OCI-M2 (cell line): ENCODE measurements around the gene ZNF521.

Source experiments
- DNase-seq: peaks from one replicate; lab custom pipeline; 2025; ENCODE audit not compliant: unreplicated experiment; lab: John Stamatoyannopoulos, UW

The ZNF521 gene

GRCh38 chr18:25230658-25231326 is 121.2 kb downstream of the ZNF521 start:
- no peak for DNase-seq

- DNase-seq = no peak
Observed at GRCh38 chr18:25229920-25230319, 122.0 kb downstream of the ZNF521 start.

DNA sequence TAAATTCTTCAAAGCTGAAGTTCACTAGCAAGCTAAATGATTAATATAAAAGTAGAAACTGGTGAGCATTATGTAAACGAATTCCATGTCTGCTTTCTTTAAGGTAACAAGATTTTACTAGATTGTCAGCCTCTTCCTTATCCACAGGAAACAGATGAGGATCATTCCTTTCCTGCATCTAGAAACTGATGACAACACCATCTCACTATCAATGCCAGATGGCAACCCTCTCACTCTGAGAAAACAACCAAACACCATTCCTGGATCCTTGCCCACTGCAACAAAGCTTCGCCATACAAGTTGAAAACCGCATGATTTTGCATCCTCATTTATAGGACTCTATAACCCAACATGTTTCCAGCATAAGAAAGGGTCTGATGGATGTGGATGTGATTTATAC is 122.9 kb downstream of the ZNF521 start:
- DNase-seq = peak; percentile 32

DNA sequence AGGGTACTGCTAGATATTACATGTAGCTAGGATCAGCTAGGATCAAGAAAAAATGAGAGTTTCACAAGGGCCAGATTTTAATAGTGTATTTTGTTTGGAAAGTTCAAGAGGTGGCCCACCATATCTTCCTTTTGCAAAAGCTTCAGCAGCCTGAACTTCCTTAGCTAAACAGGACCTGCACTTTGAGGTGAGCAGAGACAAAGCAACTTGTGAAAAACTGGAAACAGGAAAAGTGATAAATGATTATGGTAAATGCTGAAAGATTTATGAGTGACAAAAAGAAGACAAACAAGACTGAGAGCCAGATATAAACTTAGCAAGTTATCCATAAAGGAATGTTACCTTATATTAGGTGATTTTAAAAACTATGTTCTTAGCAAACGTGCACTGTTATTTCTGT is 123.6 kb downstream of the ZNF521 start:
- DNase-seq = no peak

DNA sequence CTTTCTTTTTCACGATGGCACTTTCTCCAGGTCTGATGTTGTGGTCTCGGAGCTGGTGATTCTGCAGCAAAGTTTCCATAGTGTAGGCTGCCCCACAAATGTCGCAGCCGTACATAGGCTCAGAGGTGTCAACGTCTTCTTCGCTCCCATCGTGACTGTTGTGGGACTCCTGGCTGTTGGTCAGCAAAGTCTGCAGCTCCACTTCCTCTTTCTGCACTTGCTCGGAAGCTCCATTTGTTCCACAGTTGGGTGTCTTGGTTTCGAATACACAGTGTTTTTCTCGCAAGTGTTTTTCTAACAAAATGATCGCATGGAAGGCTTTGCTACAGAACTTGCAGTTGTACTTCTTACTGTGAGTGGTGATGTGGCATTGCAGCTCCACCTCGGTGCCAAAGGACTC is 126.8 kb downstream of the ZNF521 start:
- no peak for DNase-seq

GRCh38 chr18:25223899-25224886 is 127.8 kb downstream of the ZNF521 start:
- no peak for DNase-seq

DNA sequence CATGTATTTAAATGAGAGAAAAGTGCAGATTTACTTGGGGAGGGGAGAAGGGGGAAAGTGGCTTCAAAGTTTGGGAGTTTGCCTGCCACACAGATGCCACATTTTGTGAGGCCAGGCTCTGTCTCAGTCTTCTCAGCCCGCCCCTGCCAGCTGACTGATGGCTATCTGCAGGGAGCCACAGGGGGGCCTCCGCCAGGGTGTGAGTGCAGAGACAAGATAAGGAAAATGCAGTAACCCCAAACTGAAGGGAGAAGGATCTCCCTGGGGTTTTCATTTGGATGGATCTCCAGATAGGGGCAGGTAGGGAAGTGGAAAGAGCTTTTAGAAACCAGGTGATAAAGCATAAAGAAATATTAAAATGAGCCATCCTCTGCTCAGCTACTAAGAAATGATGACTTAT is 128.8 kb downstream of the ZNF521 start:
- DNase-seq = no peak

GRCh38 chr18:25222648-25223047 is 129.3 kb downstream of the ZNF521 start:
- DNase-seq = no peak

DNA sequence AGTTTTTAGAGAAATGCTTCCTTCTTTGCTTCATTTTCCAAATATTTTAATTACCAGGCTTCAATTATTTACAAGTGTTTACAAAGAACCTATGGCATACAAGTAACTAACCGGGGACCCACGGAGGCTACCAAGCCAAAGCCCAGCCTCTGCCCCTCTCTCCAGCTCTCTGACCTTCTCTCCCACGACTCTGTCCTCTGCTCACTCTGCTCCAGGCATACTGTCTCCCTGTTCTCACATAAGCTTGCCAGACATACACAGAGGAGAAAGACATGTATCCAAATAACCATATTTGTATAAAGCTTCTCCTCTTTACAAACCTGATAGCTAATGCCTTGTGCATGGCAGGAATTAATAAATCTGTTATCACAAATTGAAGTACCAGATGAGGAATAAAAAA is 141.3 kb downstream of the ZNF521 start:
- no peak for DNase-seq

- DNase-seq = no peak
Observed at GRCh38 chr18:25192065-25192464, 159.9 kb downstream of the ZNF521 start.

GRCh38 chr18:25190472-25190871 is 161.5 kb downstream of the ZNF521 start:
- no peak for DNase-seq

- DNase-seq = no peak
Observed at GRCh38 chr18:25189391-25190185, 162.4 kb downstream of the ZNF521 start.

DNA sequence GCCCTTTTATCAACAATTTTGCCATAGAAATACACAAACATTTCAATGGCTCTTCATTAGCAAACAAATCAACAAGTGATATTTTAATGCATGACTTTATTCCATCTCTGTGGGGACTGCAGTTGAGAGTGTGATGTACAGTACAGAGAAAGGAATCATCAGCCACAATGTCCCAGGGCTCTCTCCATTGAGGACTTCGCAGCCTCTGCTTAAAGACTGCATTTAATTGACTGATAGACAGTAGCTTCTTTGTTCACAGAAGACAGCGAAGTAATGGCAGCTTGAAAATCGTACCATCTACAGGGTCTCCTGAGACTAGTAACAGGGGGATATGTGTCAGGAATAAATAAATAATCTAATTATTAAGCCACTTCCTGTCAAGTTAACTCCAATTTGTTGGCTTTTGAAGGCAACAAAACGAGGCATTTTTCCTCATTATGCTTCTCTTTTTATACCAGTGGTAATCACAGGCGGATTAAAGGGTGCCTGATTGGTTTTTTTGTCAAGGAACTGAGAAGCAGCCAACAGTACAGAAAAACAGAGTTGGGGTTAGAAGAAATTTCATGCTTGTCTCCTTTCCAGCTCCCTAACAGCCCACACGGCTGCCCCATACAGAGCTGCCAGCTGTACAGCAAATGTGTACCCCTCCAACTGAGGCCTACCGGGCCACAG is 164.3 kb downstream of the ZNF521 start:
- no peak for DNase-seq

DNA sequence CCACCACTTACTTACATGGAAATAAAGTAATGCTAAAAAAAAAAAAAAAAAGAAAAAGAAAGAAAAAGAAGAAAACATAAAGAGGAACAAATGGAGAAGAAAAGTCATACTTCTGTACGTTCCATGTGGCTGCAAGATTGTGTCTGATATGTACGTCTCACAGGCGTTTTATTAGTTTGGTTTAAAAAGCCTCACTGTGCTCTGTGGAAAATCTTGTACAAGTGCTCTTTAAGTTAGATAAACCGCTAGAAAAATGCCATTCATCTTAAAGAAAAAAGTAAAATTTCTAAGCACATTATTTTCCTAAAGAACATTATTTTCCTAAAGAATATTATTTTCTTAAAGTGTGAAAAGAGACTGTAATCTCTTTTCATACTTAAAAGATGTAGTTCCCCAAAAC is 165.1 kb downstream of the ZNF521 start:
- no peak for DNase-seq

GRCh38 chr18:25181993-25182392 is 170.0 kb downstream of the ZNF521 start:
- no peak for DNase-seq

- DNase-seq = no peak
Observed at GRCh38 chr18:25181581-25181980, 170.4 kb downstream of the ZNF521 start.

DNA sequence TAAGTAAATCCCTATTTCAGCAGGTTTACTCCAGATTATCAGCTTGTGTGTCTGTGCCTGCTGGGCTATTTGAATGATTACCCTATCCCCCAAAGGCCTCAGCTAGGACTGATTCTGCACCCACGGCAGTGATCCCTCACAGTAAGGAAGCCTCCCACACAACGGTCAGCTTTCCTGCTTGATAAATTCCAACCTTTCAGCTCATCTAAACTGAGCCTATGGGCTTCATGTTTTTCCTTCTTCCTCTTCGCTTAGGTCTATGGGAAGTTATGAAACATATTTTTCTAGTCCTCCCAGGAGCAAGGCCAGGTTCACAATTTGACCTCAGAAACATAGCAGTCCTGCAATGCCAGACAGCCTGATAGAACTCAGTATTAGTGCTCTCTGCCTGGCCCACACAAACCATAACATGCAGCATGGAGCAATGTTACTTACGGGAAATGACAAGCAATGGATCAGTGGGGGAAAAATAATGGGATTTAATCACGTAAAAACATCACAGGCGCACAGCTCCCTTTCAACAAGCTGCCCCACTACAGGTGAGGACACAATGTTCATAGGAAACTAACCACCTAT is 170.9 kb downstream of the ZNF521 start:
- DNase-seq = no peak

DNA sequence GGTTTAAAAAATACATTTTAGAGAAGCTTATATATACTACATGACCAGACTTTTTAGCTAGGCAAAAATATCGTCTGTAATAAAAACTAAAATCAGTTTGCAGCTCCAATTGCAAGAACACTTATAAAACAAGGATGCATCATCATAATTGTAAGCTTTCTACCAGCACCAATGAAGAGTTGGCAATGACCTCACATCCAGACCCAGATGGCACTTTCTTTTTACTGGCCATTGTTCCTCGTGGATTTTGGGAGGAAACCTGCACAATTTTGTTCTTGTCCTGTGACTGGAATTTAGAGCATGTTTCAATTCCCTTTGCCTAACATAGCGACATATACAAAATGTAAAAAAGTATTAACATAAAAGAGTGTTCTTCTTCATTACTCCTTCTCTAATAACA is 174.3 kb downstream of the ZNF521 start:
- DNase-seq = no peak

GRCh38 chr18:25176518-25177042 is 175.4 kb downstream of the ZNF521 start:
- DNase-seq = no peak
